ENCODE results near the gene CACNB4.

DNA sequence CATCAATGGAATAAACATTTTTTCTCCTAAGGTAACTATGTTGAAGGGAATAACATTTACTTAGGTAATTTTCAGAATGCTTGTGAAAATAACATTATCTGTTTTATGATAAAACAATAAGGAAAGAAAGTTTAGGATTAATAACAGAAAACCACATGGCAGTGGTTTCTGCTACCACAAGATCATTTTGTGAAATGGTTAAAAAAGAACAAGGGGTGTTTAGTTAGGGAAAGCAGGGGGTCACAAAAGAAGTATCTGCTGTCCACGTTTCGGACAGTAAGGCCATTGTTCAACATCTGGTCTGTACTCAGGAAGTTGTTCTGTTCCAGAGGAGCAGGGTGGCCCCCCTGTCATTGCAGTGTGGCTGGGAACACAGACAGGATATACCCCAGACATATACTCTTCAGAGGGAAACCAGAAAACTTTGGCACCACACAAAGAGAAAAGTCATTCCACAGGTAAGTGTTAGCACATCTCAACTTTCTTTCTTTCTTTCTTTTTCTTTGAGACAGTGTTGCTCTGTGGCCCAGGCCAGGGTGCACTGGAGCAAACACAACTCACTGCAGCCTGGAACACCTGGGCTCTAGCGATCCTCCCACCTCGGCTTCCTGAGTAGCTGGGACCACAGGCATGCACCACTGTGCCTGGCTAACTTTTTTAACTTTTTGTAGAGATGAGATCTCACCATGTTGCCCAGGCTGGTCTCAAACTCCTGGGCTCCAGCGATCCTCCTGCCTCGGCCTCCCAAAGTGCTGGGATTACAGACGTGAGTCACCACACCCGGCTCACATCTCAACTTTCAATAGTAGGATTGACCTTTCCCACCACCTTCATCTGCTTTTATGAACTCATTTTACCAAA is 255.8 kb downstream of the CACNB4 start:
- TF ChIP-seq CTCF (IDR thresholded peaks at IDR 0.05 in 8 of 11, conservative IDR thresholded peaks at IDR 0.05 in 3 of 11): no peak
- no peak for TF ChIP-seq POLR2AphosphoS5 (IDR thresholded peaks at IDR 0.05)
